SK-N-SH treated with all-trans-retinoic acid at 6 μM for 48 hours (cell line): ENCODE measurements around the gene USP13.

Experiments
- ATAC-seq: fragments of 200-7000 bp; cut with Tn5 transposase; 3 replicates; pipeline ENCODE4 v1.9.1; 2020; ENCODE audit warnings: mild to moderate bottlenecking, moderate library complexity
- ARNTL ChIP-seq: fragments of 450-650 bp; formaldehyde crosslinking; IDR thresholded peaks from 2 replicates; pipeline ENCODE4 v1.5.0; 2020; ENCODE audit warnings: low read depth, mild to moderate bottlenecking, moderate library complexity, borderline replicate concordance
- BACH2 ChIP-seq: fragments of 250-450 bp; sonication (Bioruptor Pico); IDR thresholded peaks from 2 replicates; pipeline ENCODE4 v1.9.0; 2021; ENCODE audit warnings: mild to moderate bottlenecking, borderline replicate concordance
- CSDC2 ChIP-seq: fragments of 250-450 bp; sonication (Bioruptor Pico); IDR thresholded peaks from 2 replicates; pipeline ENCODE4 v1.5.0; 2020; ENCODE audit warnings: mild to moderate bottlenecking, moderate library complexity
- ESRRG ChIP-seq: fragments of 250-450 bp; sonication (Bioruptor Pico); IDR thresholded peaks from 2 replicates; pipeline ENCODE4 v1.6.1; 2021; ENCODE audit warnings: mild to moderate bottlenecking
- ISL1 ChIP-seq: fragments of 250-450 bp; sonication (Bioruptor Pico); IDR thresholded peaks from 2 replicates; pipeline ENCODE4 v2.1.2; 2022; ENCODE audit warnings: mild to moderate bottlenecking, moderate library complexity
- OSR1 ChIP-seq: fragments of 250-450 bp; sonication (Bioruptor Pico); IDR thresholded peaks from 2 replicates; pipeline ENCODE4 v1.8.0; 2022; ENCODE audit warnings: moderate library complexity, mild to moderate bottlenecking, inconsistent platforms
- PPARA ChIP-seq: fragments of 250-450 bp; sonication (Bioruptor Pico); IDR thresholded peaks from 2 replicates; pipeline ENCODE4 v1.5.0; 2020; ENCODE audit warnings: mild to moderate bottlenecking, borderline replicate concordance
- RARB ChIP-seq: fragments of 250-450 bp; sonication (Bioruptor Pico); IDR thresholded peaks from 2 replicates; pipeline ENCODE4 v1.8.0; 2021; ENCODE audit warnings: mild to moderate bottlenecking, moderate library complexity
- SNAI2 ChIP-seq: fragments of 250-450 bp; sonication (Bioruptor Pico); IDR thresholded peaks from 2 replicates; pipeline ENCODE4 v1.5.0; 2020; ENCODE audit warnings: mild to moderate bottlenecking, moderate library complexity
- TCF4 ChIP-seq: fragments of 250-450 bp; sonication (Bioruptor Pico); IDR thresholded peaks from 2 replicates; pipeline ENCODE4 v1.8.0; 2021; ENCODE audit warnings: mild to moderate bottlenecking, moderate library complexity, borderline replicate concordance
- TOX ChIP-seq: fragments of 250-450 bp; sonication (Bioruptor Pico); IDR thresholded peaks from 2 replicates; pipeline ENCODE4 v1.8.0; 2021; ENCODE audit warnings: mild to moderate bottlenecking, moderate library complexity, borderline replicate concordance
- ZC3H10 ChIP-seq: fragments of 250-450 bp; sonication (Bioruptor Pico); IDR thresholded peaks from 2 replicates; pipeline ENCODE4 v1.5.1; 2021; ENCODE audit warnings: mild to moderate bottlenecking, moderate library complexity
- ZFP3 ChIP-seq: fragments of 250-450 bp; sonication (Bioruptor Pico); IDR thresholded peaks from 2 replicates; pipeline ENCODE4 v1.5.0; 2020; ENCODE audit warnings: mild to moderate bottlenecking, moderate library complexity
- ZFP30 ChIP-seq: fragments of 450-650 bp; formaldehyde crosslinking; IDR thresholded peaks from 2 replicates; pipeline ENCODE4 v1.5.0; 2022; ENCODE audit warnings: mild to moderate bottlenecking, moderate library complexity
- ZNF565 ChIP-seq: fragments of 450-650 bp; formaldehyde crosslinking; conservative IDR thresholded peaks from 2 replicates; pipeline ENCODE4 v1.5.0; 2020; ENCODE audit warnings: low read depth, mild to moderate bottlenecking, moderate library complexity
- ZNF70 ChIP-seq: fragments of 450-650 bp; formaldehyde crosslinking; IDR thresholded peaks from 2 replicates; pipeline ENCODE4 v1.5.0; 2020; ENCODE audit warnings: mild to moderate bottlenecking, moderate library complexity
- ZNF8 ChIP-seq: fragments of 450-650 bp; formaldehyde crosslinking; IDR thresholded peaks from 2 replicates; pipeline ENCODE4 v1.5.0; 2020; ENCODE audit warnings: mild to moderate bottlenecking, moderate library complexity
- TF ChIP-seq, protein P1 (sequence below): fragments of 250-450 bp; sonication (Bioruptor Pico); IDR thresholded peaks from 2 replicates; pipeline ENCODE4 v1.5.0; 2020; ENCODE audit warnings: mild to moderate bottlenecking, moderate library complexity
- TF ChIP-seq, protein P2 (sequence below): fragments of 250-450 bp; sonication (Bioruptor Pico); IDR thresholded peaks from 2 replicates; pipeline ENCODE4 v1.5.1; 2021; ENCODE audit warnings: mild to moderate bottlenecking, moderate library complexity
- TF ChIP-seq, protein P3 (sequence below): fragments of 250-450 bp; sonication (Bioruptor Pico); IDR thresholded peaks from 2 replicates; pipeline ENCODE4 v1.5.1; 2020; ENCODE audit warnings: low read depth, mild to moderate bottlenecking, moderate library complexity

The USP13 gene

DNA sequence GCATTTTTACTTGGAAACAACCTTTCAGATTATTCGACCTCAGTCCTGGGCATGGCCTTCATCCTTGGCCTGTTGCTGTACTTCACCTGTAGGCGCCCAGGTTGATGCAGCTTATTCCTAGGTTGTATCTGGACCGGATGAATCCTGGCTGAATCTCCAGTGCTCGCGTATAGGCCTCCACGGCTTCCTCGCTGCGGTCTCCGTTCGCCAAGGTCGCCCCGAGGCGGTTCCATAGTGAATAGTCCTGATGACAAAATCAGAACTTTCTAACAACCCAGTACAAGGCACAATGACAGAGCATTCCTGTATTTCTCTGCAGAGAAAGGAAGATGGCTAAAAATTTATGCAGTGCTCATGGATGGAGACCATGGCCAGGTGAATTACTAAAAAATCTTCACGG, 154.7 kb downstream of the USP13 start:
- TF ChIP-seq, protein P1, sequence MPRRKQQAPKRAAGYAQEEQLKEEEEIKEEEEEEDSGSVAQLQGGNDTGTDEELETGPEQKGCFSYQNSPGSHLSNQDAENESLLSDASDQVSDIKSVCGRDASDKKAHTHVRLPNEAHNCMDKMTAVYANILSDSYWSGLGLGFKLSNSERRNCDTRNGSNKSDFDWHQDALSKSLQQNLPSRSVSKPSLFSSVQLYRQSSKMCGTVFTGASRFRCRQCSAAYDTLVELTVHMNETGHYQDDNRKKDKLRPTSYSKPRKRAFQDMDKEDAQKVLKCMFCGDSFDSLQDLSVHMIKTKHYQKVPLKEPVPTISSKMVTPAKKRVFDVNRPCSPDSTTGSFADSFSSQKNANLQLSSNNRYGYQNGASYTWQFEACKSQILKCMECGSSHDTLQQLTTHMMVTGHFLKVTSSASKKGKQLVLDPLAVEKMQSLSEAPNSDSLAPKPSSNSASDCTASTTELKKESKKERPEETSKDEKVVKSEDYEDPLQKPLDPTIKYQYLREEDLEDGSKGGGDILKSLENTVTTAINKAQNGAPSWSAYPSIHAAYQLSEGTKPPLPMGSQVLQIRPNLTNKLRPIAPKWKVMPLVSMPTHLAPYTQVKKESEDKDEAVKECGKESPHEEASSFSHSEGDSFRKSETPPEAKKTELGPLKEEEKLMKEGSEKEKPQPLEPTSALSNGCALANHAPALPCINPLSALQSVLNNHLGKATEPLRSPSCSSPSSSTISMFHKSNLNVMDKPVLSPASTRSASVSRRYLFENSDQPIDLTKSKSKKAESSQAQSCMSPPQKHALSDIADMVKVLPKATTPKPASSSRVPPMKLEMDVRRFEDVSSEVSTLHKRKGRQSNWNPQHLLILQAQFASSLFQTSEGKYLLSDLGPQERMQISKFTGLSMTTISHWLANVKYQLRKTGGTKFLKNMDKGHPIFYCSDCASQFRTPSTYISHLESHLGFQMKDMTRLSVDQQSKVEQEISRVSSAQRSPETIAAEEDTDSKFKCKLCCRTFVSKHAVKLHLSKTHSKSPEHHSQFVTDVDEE (CRISPR knock-in tag): no peak
- TF ChIP-seq ZFP3: no peak
- TF ChIP-seq ZC3H10 (CRISPR knock-in tag): no peak
- no peak for TF ChIP-seq ZNF8 (CRISPR knock-in tag)
- TF ChIP-seq ISL1 (CRISPR knock-in tag): no peak
- no peak for TF ChIP-seq ZNF70 (CRISPR knock-in tag)
- no peak for TF ChIP-seq ZNF565
- no peak for TF ChIP-seq BACH2 (CRISPR knock-in tag)
- no peak for TF ChIP-seq PPARA (CRISPR knock-in tag)
- no peak for TF ChIP-seq TCF4 (CRISPR knock-in tag)
- TF ChIP-seq, protein P2, sequence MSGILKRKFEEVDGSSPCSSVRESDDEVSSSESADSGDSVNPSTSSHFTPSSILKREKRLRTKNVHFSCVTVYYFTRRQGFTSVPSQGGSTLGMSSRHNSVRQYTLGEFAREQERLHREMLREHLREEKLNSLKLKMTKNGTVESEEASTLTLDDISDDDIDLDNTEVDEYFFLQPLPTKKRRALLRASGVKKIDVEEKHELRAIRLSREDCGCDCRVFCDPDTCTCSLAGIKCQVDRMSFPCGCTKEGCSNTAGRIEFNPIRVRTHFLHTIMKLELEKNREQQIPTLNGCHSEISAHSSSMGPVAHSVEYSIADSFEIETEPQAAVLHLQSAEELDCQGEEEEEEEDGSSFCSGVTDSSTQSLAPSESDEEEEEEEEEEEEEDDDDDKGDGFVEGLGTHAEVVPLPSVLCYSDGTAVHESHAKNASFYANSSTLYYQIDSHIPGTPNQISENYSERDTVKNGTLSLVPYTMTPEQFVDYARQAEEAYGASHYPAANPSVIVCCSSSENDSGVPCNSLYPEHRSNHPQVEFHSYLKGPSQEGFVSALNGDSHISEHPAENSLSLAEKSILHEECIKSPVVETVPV (CRISPR knock-in tag): no peak
- TF ChIP-seq ZFP30 (CRISPR knock-in tag): no peak
- TF ChIP-seq, protein P3, sequence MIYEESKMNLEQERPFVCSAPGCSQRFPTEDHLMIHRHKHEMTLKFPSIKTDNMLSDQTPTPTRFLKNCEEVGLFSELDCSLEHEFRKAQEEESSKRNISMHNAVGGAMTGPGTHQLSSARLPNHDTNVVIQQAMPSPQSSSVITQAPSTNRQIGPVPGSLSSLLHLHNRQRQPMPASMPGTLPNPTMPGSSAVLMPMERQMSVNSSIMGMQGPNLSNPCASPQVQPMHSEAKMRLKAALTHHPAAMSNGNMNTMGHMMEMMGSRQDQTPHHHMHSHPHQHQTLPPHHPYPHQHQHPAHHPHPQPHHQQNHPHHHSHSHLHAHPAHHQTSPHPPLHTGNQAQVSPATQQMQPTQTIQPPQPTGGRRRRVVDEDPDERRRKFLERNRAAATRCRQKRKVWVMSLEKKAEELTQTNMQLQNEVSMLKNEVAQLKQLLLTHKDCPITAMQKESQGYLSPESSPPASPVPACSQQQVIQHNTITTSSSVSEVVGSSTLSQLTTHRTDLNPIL: no peak
- TF ChIP-seq OSR1 (CRISPR knock-in tag): no peak
- TF ChIP-seq RARB: no peak
- TF ChIP-seq ARNTL: no peak
- no peak for TF ChIP-seq TOX
- TF ChIP-seq, all 23 proteins: peak for 0
- no peak for ATAC-seq

DNA sequence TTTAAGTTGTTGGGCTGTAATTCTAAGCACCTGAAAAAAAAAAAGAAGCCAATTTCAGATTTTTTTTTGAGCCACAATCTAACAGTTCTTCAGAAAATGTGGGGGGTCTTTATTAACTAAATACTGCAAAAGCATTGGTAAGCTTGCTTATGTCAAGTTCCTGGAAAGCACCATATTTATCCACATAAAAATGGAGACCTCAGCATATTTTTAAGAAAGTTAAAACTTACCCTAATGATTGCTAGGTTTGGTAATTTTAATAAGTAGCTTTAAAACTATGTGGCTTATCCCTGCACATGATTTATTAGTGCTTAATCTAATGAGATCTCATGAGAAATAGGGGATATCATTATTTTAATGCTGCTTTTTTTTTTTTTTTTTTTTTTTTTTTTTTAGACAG, 156.8 kb downstream of the USP13 start:
- no peak for ATAC-seq
- no peak for TF ChIP-seq BACH2 (CRISPR knock-in tag)
- no peak for TF ChIP-seq SNAI2 (CRISPR knock-in tag)
- TF ChIP-seq ZFP3: no peak
- TF ChIP-seq, protein P1 (CRISPR knock-in tag): no peak
- TF ChIP-seq OSR1 (CRISPR knock-in tag): no peak
- no peak for TF ChIP-seq ESRRG
- TF ChIP-seq ZNF70 (CRISPR knock-in tag): no peak
- TF ChIP-seq RARB: no peak
- no peak for TF ChIP-seq ZC3H10 (CRISPR knock-in tag)
- TF ChIP-seq PPARA (CRISPR knock-in tag): no peak
- TF ChIP-seq ISL1 (CRISPR knock-in tag): no peak
- TF ChIP-seq CSDC2 (CRISPR knock-in tag): no peak
- TF ChIP-seq ZNF8 (CRISPR knock-in tag): no peak
- no peak for TF ChIP-seq ZNF565
- TF ChIP-seq ZFP30 (CRISPR knock-in tag): no peak

DNA sequence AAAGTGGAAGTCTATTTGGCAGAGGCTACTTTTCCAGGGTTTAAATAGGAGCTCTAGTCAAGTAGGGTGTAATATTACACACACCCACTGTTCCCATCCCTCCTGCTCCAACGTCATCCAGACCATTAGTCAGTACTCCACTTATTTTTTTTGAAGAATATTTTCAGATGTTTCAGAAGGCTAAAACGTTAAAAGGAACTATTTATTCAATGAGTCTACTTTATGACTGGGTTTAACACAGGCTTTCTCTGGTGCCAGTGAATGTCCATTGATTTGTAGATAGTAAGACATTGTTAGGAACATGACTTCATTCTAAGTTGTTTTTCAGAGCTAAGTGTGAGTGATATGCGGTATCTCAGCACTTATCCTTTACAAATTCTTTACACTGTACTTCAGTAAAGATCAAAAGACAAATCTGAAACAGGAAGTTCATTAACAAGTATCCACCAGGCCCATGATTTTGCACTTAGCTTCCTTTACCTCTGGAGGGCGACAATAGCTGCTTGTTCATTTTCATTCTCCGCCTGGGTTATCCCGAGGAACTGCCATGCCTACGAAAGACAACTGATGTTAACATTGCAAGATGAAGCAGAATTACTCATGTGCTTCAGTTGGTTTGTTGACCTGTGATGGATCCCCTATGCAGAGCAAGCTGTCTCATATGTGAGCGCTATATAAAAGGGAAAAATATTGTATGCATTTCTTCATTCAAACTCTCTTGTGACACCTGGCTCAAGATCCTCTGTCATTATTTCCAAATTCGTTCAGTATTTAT, 158.7 kb downstream of the USP13 start:
- ATAC-seq: peak; percentile 94
- TF ChIP-seq ZNF8 (CRISPR knock-in tag) (peak; percentile 67; the same call in 1 of the 2 replicates), ISL1 (CRISPR knock-in tag) (no peak), ZFP3 (0 out of 2 replicates have a peak, but pooled peaks have one; percentile 27)
- TF ChIP-seq, protein P2 (CRISPR knock-in tag): no peak
